ENCODE measurements around the gene JMJD1C. TPM values are rescaled to one million over a fixed set of nuclear protein-coding genes. Genes with fewer than 3 reads are reported as not detected.
A peak's percentile ranks its signal among the peaks of the same experiment; 100 is the strongest.

The JMJD1C gene
- total RNA-seq, 1 experiment from 2014 or later: 89.7 TPM

DNA sequence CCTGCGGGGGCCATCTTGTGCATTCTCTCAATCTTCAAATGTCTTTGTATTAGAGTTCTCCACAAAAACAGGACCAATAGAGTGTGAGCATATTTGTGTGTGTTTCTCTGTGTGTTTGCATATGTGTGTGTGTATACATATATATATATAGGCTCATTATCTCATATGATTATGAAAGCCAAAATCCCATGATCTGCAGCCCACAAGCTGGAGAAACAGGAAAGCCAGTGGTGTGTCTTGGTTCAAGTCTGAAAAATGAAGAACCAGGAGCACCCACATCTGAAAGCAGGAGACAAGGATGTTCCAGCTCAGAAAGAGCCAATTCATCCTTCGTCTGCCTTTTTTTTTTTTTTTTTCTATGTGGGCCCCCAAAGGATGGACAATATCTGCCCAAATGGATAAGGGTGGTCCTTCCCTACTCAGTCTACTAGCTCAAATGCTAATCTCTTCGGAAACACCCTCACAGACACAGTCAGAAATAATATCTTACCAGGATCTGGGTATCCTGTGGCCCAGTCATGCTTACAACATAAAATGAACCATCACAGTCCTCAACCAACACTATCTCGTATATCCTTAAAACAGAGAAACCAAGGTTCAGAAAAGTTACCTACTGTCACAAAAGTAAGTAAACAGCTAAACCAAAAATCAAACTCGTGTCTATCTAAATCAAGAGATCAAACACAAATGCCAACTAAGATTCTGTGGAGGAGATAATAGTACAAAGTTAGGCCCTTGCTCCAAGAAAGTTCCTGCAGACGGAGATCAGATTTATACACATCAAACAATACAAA, 141.9 kb downstream of the JMJD1C start:
- DNase-seq: no peak
- H3K4me3 Mint-ChIP-seq (ENCODE audit: unreplicated experiment): no peak overlapping the region
- Histone ChIP-seq H3K4me3 (ENCODE audit: low read depth, low read length) (no peak overlapping the region), H3K36me3 (ENCODE audit: control insufficient read depth, insufficient read depth, low read length) (peaks cover 3% of the 10 kb centered on the region), H3K9me3 (no peaks in the 10 kb centered on the region), H3K4me1 (peaks cover 6% of the 10 kb centered on the region), H3K27me3 (replicated peaks; ENCODE audit: control insufficient read depth, insufficient read depth, low read length) (no peaks in the 10 kb centered on the region)
- peaks cover 23% of the 10 kb centered on the region for H3K4me1 Mint-ChIP-seq (ENCODE audit: low read depth, unreplicated experiment)
- H3K27ac Mint-ChIP-seq (ENCODE audit: unreplicated experiment): no peak overlapping the region
- CTCF ChIA-PET: interaction anchor here (0.6 to 1.0 kb wide), 2 partner anchors 130 to 396 kb away, joined by 3 to 5 read pairs; no protein-coding TSS in a partner anchor
- H3K9me3 Mint-ChIP-seq (ENCODE audit: unreplicated experiment): no peaks in the 10 kb centered on the region
- no peaks in the 10 kb centered on the region for H3K27me3 Mint-ChIP-seq (ENCODE audit: insufficient read depth, unreplicated experiment)
- TF ChIP-seq, protein P1, sequence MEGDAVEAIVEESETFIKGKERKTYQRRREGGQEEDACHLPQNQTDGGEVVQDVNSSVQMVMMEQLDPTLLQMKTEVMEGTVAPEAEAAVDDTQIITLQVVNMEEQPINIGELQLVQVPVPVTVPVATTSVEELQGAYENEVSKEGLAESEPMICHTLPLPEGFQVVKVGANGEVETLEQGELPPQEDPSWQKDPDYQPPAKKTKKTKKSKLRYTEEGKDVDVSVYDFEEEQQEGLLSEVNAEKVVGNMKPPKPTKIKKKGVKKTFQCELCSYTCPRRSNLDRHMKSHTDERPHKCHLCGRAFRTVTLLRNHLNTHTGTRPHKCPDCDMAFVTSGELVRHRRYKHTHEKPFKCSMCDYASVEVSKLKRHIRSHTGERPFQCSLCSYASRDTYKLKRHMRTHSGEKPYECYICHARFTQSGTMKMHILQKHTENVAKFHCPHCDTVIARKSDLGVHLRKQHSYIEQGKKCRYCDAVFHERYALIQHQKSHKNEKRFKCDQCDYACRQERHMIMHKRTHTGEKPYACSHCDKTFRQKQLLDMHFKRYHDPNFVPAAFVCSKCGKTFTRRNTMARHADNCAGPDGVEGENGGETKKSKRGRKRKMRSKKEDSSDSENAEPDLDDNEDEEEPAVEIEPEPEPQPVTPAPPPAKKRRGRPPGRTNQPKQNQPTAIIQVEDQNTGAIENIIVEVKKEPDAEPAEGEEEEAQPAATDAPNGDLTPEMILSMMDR (IDR thresholded peaks at IDR 0.05; ENCODE audit: insufficient read depth in 1 of 2, low read depth in 1 of 2, low read length in 1 of 2, severe bottlenecking in 1 of 2, unreplicated experiment in 1 of 2): no peak
- POLR2A ChIA-PET: no interaction called here
- peaks cover 5% of the 10 kb centered on the region for H3K36me3 Mint-ChIP-seq (ENCODE audit: insufficient read depth, unreplicated experiment)
- BruUV-seq (replicated peaks): no TSS peak
- intact Hi-C loops (cut with micrococcal nuclease; ENCODE audit: unreplicated experiment): no loop called here

GRCh38 chr10:63320683-63321082, 145.1 kb downstream of the JMJD1C start:
- no TSS peak for BruUV-seq (replicated peaks)
- Histone ChIP-seq H3K4me3 (ENCODE audit: low read depth, low read length) (no peak overlapping the region), H3K36me3 (ENCODE audit: control insufficient read depth, insufficient read depth, low read length) (peaks cover 3% of the 10 kb centered on the region; the same call in 1 of the 2 replicates), H3K27me3 (replicated peaks; ENCODE audit: control insufficient read depth, insufficient read depth, low read length) (no peaks in the 10 kb centered on the region), H3K9me3 (no peaks in the 10 kb centered on the region), H3K4me1 (peaks cover 6% of the 10 kb centered on the region)
- TF ChIP-seq, protein P1 (IDR thresholded peaks at IDR 0.05; ENCODE audit: insufficient read depth in 1 of 2, low read depth in 1 of 2, low read length in 1 of 2, severe bottlenecking in 1 of 2, unreplicated experiment in 1 of 2): no peak
- Mint-ChIP-seq H3K36me3 (ENCODE audit: insufficient read depth, unreplicated experiment) (peaks cover 5% of the 10 kb centered on the region), H3K9me3 (ENCODE audit: unreplicated experiment) (no peaks in the 10 kb centered on the region), H3K4me3 (ENCODE audit: unreplicated experiment) (no peak overlapping the region), H3K27ac (ENCODE audit: unreplicated experiment) (peak overlapping the region; percentile 14), H3K4me1 (ENCODE audit: low read depth, unreplicated experiment) (peaks cover 30% of the 10 kb centered on the region), H3K27me3 (ENCODE audit: insufficient read depth, unreplicated experiment) (no peaks in the 10 kb centered on the region)
- intact Hi-C loops (cut with micrococcal nuclease; ENCODE audit: unreplicated experiment): no loop called here
- DNase-seq: peak in 1 of 2 experiments; percentile 20
- CTCF ChIA-PET: no interaction called here
- POLR2A ChIA-PET: interaction anchor here (1.0 kb wide), 1 partner anchor 52 kb away, joined by 4 read pairs; no protein-coding TSS in a partner anchor

DNA sequence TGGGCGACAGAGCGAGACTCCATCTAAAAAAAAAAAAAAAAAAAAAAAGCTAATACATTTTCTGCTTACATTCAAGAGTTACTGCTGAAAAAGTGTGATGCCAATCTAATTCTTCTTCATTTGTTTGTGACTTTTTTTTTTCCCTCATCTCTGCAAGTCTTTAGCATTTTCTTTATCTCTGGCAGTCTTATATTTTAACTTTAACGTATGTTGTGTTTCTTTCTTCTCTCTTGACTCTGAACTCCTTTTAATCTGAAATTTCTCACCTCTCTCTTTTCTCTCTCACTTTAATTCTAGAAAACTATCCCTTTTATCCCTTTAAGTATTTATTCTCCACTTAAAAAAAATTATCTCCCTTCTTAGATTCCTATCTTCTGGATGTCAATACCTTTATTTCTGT, 146.5 kb downstream of the JMJD1C start:
- intact Hi-C loops (cut with micrococcal nuclease; ENCODE audit: unreplicated experiment): no loop called here
- DNase-seq: no peak
- TF ChIP-seq, protein P1 (IDR thresholded peaks at IDR 0.05; ENCODE audit: insufficient read depth in 1 of 2, low read depth in 1 of 2, low read length in 1 of 2, severe bottlenecking in 1 of 2, unreplicated experiment in 1 of 2): no peak
- peaks cover 3% of the 10 kb centered on the region; the same call in 1 of the 2 replicates for H3K36me3 ChIP-seq (ENCODE audit: control insufficient read depth, insufficient read depth, low read length)
- H3K27me3 ChIP-seq (replicated peaks; ENCODE audit: control insufficient read depth, insufficient read depth, low read length): no peaks in the 10 kb centered on the region
- H3K27me3 Mint-ChIP-seq (ENCODE audit: insufficient read depth, unreplicated experiment): no peaks in the 10 kb centered on the region
- no peaks in the 10 kb centered on the region for H3K9me3 Mint-ChIP-seq (ENCODE audit: unreplicated experiment)
- no peak overlapping the region for H3K4me3 ChIP-seq (ENCODE audit: low read depth, low read length)
- H3K4me3 Mint-ChIP-seq (ENCODE audit: unreplicated experiment): no peak overlapping the region
- H3K4me1 Mint-ChIP-seq (ENCODE audit: low read depth, unreplicated experiment): peaks cover 30% of the 10 kb centered on the region
- H3K9me3 ChIP-seq: no peaks in the 10 kb centered on the region
- ChIA-PET POLR2A (no interaction called here), CTCF (no interaction called here)
- peaks cover 5% of the 10 kb centered on the region for H3K36me3 Mint-ChIP-seq (ENCODE audit: insufficient read depth, unreplicated experiment)
- peak overlapping the region; percentile 12 for H3K27ac Mint-ChIP-seq (ENCODE audit: unreplicated experiment)
- BruUV-seq (replicated peaks): no TSS peak
- H3K4me1 ChIP-seq: peaks cover 6% of the 10 kb centered on the region

Measured in Caco-2 (cell line).